SK-N-SH treated with all-trans-retinoic acid at 6 μM for 48 hours (cell line): Measurements from ENCODE around the gene UBQLN2.

Experiments used
- OSR1 ChIP-seq: fragments of 250-450 bp; sonication (Bioruptor Pico); IDR thresholded peaks from 2 replicates; pipeline ENCODE4 v1.8.0; 2022; ENCODE audit warnings: moderate library complexity, mild to moderate bottlenecking, inconsistent platforms
- TCF4 ChIP-seq: fragments of 250-450 bp; sonication (Bioruptor Pico); IDR thresholded peaks from 2 replicates; pipeline ENCODE4 v1.8.0; 2021; ENCODE audit warnings: mild to moderate bottlenecking, moderate library complexity, borderline replicate concordance
- ZC3H10 ChIP-seq: fragments of 250-450 bp; sonication (Bioruptor Pico); IDR thresholded peaks from 2 replicates; pipeline ENCODE4 v1.5.1; 2021; ENCODE audit warnings: mild to moderate bottlenecking, moderate library complexity
- ZFP30 ChIP-seq: fragments of 450-650 bp; formaldehyde crosslinking; IDR thresholded peaks from 2 replicates; pipeline ENCODE4 v1.5.0; 2022; ENCODE audit warnings: mild to moderate bottlenecking, moderate library complexity
- ZNF8 ChIP-seq: fragments of 450-650 bp; formaldehyde crosslinking; IDR thresholded peaks from 2 replicates; pipeline ENCODE4 v1.5.0; 2020; ENCODE audit warnings: mild to moderate bottlenecking, moderate library complexity
- TF ChIP-seq, protein P1 (sequence below): fragments of 250-450 bp; sonication (Bioruptor Pico); IDR thresholded peaks from 2 replicates; pipeline ENCODE4 v1.5.1; 2020; ENCODE audit warnings: low read depth, mild to moderate bottlenecking, moderate library complexity

DNA sequence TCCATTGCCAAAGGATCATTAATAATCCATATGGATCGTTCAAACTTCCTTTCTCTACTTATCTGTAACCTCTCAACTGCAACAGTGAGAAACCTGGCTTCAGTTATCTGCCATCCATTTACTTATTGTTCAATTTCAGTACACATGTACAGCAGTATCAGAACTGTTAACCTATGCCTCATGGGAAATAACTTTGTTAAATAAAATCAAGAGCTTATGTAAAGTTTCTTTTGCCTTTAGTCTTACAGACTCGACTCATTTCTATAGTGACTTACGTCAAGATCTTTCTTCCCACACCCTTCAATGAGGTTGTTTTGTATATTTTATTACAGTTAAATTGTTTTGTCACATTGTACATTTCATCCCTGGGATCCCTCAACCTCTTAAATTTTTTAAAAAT, 11.4 kb downstream of the UBQLN2 start:
- TF ChIP-seq, protein P1, sequence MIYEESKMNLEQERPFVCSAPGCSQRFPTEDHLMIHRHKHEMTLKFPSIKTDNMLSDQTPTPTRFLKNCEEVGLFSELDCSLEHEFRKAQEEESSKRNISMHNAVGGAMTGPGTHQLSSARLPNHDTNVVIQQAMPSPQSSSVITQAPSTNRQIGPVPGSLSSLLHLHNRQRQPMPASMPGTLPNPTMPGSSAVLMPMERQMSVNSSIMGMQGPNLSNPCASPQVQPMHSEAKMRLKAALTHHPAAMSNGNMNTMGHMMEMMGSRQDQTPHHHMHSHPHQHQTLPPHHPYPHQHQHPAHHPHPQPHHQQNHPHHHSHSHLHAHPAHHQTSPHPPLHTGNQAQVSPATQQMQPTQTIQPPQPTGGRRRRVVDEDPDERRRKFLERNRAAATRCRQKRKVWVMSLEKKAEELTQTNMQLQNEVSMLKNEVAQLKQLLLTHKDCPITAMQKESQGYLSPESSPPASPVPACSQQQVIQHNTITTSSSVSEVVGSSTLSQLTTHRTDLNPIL, result no peak
- TF ChIP-seq ZC3H10 (CRISPR knock-in tag), result no peak
- TF ChIP-seq ZNF8 (CRISPR knock-in tag), result no peak
- no peak for TF ChIP-seq ZFP30 (CRISPR knock-in tag)
- TF ChIP-seq OSR1 (CRISPR knock-in tag), result no peak
- no peak for TF ChIP-seq TCF4 (CRISPR knock-in tag)
